DMS153 (cell line): Measurements from ENCODE around the gene ZNF212.
"Not testable (repeated sequence)": the region's sequence is repeated elsewhere in the genome, so short reads cannot be mapped to it uniquely, and the experiment has no call there.

Source experiments
- DNase-seq: peaks from one replicate; lab custom pipeline; 2025; lab: John Stamatoyannopoulos, UW

ZNF212 gene

DNA sequence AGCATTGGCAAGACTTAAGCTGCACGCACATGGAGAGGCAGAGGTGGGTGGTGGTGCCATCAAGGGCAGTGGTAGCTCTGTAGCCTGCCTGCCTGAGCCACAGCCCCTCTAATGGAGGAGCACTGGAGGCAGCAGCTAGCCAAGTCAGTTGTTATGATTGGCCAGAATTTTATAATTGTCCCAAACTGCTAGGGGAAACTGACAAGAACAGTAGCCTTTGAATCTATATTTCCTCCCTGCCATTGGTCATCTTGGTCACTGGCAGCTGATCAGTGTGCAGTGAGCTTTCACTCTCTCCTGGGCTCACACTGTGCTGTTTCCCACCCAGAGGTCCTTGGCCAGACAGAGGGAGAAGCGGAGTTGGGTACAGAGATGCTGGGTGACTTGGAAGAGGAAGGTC is 12.9 kb downstream of the ZNF212 start:
- no peak for DNase-seq

GRCh38 chr7:149253665-149254064 is 14.2 kb downstream of the ZNF212 start:
- DNase-seq = no peak

- no peak for DNase-seq
Observed at GRCh38 chr7:149254181-149254858, 14.9 kb downstream of the ZNF212 start.

DNA sequence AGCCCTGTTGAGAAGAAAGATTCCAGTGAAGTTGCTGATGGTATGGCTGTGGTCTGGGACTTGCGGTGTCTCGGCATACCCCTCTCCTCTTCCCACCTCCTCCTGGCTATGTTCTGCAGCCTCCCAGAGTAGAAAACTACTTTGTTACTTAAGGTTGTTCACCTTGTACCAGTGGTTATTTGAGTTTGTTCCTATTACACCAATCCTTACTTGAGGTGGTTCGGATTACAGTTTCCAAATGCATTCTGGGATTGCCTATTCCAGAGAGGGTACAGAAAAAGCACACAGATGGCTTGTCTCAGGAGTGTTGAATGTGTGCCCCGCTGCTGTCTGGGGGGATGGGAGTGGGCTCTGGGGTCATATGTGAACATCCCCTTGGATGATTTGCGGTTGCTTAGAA is 15.7 kb downstream of the ZNF212 start:
- DNase-seq = no peak

GRCh38 chr7:149256568-149256967 is 17.1 kb downstream of the ZNF212 start:
- no peak for DNase-seq

DNA sequence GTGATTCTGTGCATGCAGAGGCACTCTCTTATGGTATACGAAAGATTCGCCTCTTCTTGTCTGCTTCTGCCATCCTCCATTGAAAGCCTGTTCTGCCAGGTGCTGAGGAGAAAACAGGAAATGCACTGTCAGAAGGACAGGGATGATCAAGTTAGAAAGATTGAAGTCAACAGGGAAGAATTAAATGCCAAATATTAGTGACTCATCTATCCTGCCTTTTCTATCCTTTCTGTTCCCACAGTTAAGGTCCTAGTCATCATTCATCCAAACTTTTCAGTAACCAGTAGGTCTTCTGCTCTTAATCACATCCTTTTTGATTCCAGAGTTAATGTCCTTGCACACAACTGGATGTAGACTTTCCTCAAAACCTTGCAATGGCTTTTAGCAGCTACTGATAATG is 17.7 kb downstream of the ZNF212 start:
- DNase-seq = no peak

DNA sequence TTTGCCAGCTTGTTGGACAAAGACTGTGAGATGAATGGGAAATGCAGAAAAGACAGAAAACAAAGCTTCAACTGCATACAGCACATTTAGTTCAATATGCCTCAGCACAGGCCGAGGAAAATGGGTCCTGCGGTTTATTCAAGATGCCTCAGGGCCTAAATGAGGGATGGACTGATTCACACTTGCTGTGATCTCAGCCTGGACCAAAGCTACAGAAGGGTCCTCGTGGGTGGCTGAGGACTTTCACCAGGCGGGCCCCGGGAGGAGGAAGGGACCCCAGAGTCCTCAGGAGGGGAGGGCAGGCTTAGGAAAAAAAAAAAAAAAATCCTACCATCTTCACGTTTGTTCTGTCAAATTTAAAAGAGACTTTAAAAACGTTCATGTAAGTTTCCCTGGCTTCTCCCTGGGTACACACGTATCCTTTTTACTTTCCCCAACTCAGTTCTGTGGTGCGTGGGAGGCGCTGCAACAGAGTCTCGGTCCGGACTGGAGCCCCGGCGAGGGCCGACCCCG is 21.9 kb downstream of the ZNF212 start:
- no peak for DNase-seq

DNA sequence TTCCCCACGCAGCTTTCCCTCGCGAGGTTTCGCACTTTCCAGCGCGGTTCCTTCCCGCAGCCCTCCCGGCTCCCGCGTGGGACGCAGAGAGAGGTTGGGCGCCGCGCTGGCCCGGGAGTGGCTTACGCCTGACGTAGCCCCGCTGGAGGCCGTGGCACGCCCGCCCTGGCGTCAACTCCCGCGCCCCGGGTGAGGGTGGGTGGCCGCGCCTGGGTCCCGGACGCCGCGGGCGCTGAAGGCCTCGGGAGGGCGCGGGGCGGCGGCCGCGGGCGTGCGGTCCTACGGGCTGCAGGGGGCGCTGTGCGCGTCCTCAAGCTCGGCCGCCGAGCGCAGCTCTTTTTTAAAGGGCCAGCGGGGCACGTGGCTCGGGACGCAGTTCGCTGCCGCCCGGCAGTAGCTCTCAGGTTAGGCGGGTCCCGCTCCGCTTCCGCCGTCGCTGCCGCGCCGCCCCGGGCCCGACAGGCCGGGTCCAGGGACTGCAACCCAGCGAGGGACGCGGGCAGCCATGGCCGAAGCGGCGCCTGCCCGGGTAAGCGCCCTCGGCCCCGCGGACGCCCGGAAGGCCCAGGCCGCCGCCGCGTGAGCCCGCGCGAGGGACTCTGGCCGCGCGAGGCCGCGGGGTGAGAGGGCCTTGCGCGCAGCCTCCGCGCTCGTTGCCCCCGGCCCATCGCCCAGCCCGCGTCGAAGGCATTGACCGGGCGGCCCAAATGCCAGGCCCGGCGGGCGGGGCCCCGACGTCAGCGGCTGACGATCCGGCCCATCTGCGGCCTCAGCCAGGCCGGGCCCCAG is 22.6 kb downstream of the ZNF212 start, which contains the start of gene ZNF783:
TSS of gene ZNF783 (plus strand) at position 368 of the 789 bp plus-strand sequence. CDS start at position 506, 138 bp downstream.
- DNase-seq = peak; percentile 77

DNA sequence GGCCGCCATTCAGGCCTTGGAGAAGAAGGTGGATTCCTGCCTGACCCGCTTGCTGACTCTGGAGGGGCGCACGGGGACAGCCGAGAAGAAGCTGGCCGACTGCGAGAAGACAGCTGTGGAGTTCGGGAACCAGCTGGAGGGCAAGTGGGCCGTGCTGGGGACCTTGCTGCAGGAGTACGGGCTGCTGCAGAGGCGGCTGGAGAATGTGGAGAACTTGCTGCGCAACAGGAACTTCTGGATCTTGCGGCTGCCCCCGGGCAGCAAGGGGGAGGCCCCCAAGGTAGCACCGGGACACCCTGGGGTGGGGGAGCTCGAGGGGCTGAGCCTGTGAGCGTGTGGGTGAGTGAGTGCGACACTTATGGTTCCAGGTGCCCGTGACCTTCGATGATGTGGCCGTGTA is 27.0 kb downstream of the ZNF212 start:
- DNase-seq = no peak

- DNase-seq = no peak
Observed at GRCh38 chr7:149267733-149268132, 28.3 kb downstream of the ZNF212 start.

DNA sequence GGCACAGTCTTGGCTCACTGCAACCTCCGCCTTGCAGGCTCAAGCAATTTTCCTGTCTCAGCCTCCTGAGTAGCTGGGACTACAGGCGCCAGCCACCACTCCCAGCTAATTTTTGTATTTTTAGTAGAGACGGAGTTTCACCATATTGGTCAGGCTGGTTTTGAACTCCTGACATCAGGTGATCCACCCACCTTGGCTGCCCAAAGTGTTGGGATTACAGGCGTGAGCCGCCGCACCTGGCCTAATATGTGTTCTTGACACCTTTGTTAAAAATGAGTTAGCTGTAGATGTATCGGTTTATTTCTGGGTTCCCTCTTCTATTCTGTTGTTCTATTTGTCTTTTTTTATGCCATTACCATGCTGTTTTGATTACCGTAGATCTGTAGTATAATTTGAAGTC is 35.0 kb downstream of the ZNF212 start:
- DNase-seq = not testable (repeated sequence)

GRCh38 chr7:149277871-149278270 is 38.4 kb downstream of the ZNF212 start:
- DNase-seq = no peak

- DNase-seq = no peak
Observed at GRCh38 chr7:149278396-149278795, 38.9 kb downstream of the ZNF212 start.

GRCh38 chr7:149279111-149279743 is 39.8 kb downstream of the ZNF212 start:
- no peak for DNase-seq

DNA sequence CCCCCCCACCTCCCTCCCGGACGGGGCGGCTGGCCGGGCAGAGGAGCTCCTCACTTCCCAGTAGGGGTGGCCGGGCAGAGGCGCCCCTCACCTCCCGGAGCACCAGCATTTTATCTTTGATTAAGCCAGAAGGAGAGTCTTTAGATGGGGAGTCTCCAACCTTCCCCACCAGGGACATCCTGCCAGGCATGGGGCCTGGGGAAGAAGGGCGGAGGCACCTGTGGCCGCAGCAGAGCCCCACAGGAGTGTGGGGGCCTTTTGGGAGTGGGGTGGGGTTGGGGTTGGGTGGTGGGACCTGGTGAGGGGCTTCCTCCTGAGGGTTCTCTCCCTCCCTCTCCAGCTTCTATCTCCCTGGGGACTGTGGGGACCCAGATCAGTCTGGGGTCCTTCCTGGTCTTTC is 40.7 kb downstream of the ZNF212 start:
- DNase-seq = no peak

GRCh38 chr7:149280661-149281507 is 41.4 kb downstream of the ZNF212 start:
- DNase-seq = no peak

- no peak for DNase-seq
Observed at GRCh38 chr7:149281508-149282330, 42.3 kb downstream of the ZNF212 start.

GRCh38 chr7:149282331-149282655 is 42.8 kb downstream of the ZNF212 start:
- DNase-seq = no peak

DNA sequence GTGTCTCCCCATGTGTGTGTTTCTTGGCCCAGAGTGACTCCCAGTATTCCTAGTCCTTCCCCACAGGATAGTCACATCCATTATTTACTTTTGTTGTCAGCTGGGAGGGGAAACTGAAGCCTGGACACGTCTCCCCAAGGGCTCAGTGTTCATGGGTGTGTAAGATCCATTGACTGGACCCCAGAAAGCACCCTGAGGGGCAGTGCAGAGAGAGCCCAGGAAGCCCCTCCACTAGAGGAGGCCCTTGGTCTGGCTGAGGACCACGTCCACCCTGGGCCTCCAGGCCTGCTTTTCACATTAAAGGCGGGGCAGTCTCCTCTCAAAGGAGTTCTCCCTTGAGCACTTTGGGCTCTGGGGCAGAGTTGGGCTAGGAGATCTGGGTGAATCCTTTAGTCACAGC is 43.9 kb downstream of the ZNF212 start:
- DNase-seq = no peak

GRCh38 chr7:149284343-149284742 is 44.9 kb downstream of the ZNF212 start:
- no peak for DNase-seq
